ENCODE measurements around the gene PITX1.

DNA sequence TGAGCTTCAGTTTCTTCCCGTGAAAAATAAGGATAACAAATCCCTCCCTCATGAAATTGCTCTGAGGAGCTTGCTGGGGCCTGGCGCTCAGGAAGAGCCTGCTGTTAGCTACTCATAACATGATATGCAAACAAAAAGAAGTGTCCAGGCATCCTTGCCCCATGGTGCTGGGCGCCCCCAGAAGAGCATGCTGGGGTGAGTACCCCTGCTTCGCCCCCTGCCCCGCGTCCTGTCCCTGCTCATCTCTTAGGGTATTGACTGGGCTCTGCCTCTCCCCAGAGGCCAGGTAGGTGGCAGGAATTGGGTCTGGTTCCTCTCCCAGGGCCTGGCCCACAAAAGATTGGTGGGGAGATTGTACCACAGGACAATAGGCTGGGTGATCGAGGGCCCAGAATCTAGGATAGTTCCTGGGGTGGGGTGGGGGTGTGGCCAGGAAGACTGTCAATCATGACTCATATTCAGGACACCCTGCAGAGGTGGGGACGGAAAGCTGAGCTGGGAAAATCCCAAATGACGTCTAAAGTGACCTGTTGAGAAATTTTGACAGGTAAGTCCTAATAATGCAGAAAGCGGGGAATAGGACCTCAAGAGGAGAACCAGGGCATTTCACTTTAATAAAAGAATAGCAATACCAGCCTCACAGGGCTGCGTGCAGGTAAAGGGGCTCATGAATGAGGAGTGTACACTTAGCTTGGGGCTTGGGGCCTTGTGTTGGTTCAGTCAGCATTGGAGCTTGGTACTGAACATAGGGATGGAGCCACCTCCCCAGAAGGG lies 8.9 kb downstream of the PITX1 start:
- TF ChIP-seq ZNF274 (IDR thresholded peaks at IDR 0.05; ENCODE audit: low read depth, low read length) (no peak), YY1 (IDR thresholded peaks at IDR 0.05; ENCODE audit: insufficient read depth, insufficient read length) (no peak)
